ENCODE measurements around the gene PPP3CA.
"Not testable (repeated sequence)": the region's sequence is repeated elsewhere in the genome, so short reads cannot be mapped to it uniquely, and the experiment has no call there.

The PPP3CA gene

GRCh38 chr4:101211146-101211553 lies 136.2 kb downstream of the PPP3CA start:
- no peak for DNase-seq (ENCODE audit: low spot score)

GRCh38 chr4:101210331-101210730 lies 137.0 kb downstream of the PPP3CA start:
- DNase-seq (ENCODE audit: low spot score), result no peak

GRCh38 chr4:101208171-101208570 lies 139.2 kb downstream of the PPP3CA start:
- DNase-seq (ENCODE audit: low spot score), result no peak

GRCh38 chr4:101205916-101206315 lies 141.4 kb downstream of the PPP3CA start:
- no peak for DNase-seq (ENCODE audit: low spot score)

- DNase-seq (ENCODE audit: low spot score), result no peak
Observed at GRCh38 chr4:101201421-101201820, 145.9 kb downstream of the PPP3CA start.

- no peak for DNase-seq (ENCODE audit: low spot score)
Observed at GRCh38 chr4:101200561-101200960, 146.8 kb downstream of the PPP3CA start.

- DNase-seq (ENCODE audit: low spot score), result peak; percentile 46
Observed at GRCh38 chr4:101199507-101200285, 147.6 kb downstream of the PPP3CA start.

GRCh38 chr4:101198682-101199339 lies 148.5 kb downstream of the PPP3CA start:
- DNase-seq (ENCODE audit: low spot score), result peak; percentile 97

GRCh38 chr4:101197350-101197749 lies 150.0 kb downstream of the PPP3CA start:
- DNase-seq (ENCODE audit: low spot score), result no peak

- no peak for DNase-seq (ENCODE audit: low spot score)
Observed at GRCh38 chr4:101192244-101192643, 155.1 kb downstream of the PPP3CA start.

GRCh38 chr4:101191302-101192098 lies 155.8 kb downstream of the PPP3CA start:
- peak; percentile 92 for DNase-seq (ENCODE audit: low spot score)

GRCh38 chr4:101190751-101191150 lies 156.6 kb downstream of the PPP3CA start:
- DNase-seq (ENCODE audit: low spot score), result no peak

GRCh38 chr4:101188906-101189305 lies 158.4 kb downstream of the PPP3CA start:
- no peak for DNase-seq (ENCODE audit: low spot score)

GRCh38 chr4:101187841-101188240 lies 159.5 kb downstream of the PPP3CA start:
- no peak for DNase-seq (ENCODE audit: low spot score)

GRCh38 chr4:101186567-101187184 lies 160.7 kb downstream of the PPP3CA start:
- DNase-seq (ENCODE audit: low spot score), result no peak

- no peak for DNase-seq (ENCODE audit: low spot score)
Observed at GRCh38 chr4:101184668-101185067, 162.7 kb downstream of the PPP3CA start.

- DNase-seq (ENCODE audit: low spot score), result no peak
Observed at GRCh38 chr4:101183666-101184373, 163.5 kb downstream of the PPP3CA start.

GRCh38 chr4:101183221-101183620 lies 164.1 kb downstream of the PPP3CA start:
- no peak for DNase-seq (ENCODE audit: low spot score)

GRCh38 chr4:101182688-101183087 lies 164.6 kb downstream of the PPP3CA start:
- not testable (repeated sequence) for DNase-seq (ENCODE audit: low spot score)

- no peak for DNase-seq (ENCODE audit: low spot score)
Observed at GRCh38 chr4:101178731-101179130, 168.6 kb downstream of the PPP3CA start.

GRCh38 chr4:101177154-101177553 lies 170.2 kb downstream of the PPP3CA start:
- no peak for DNase-seq (ENCODE audit: low spot score)

All from cerebellar cortex (tissue), 1 donor.